ENCODE data around the gene TRPT1.

GRCh38 chr11:64230985-64231365, 5.0 kb upstream of the TRPT1 start:
- TF ChIP-seq CTCF (IDR thresholded peaks at IDR 0.05; ENCODE audit: insufficient read depth, low read depth, low read length) (no peak), EZH2 (IDR thresholded peaks at IDR 0.05; ENCODE audit: insufficient read depth, low read length) (no peak)
